Adrenal gland (tissue), 12 donors: ENCODE data around the gene VIT. TPM values are rescaled to one million over a fixed set of nuclear protein-coding genes. Genes with fewer than 3 reads are reported as not detected.

ENCODE experiments used
- DNase-seq, 7 donors: peaks; one replicate each; pipeline ENCODE4 v3.0.0-alpha.2; 2019 to 2020
- H3K27ac ChIP-seq, 5 donors: fragments of 200-600 bp; sonication (generic) in 4 of 5; 1 replicate in 3 of 5; 2 replicates in 2 of 5; pipeline versions ENCODE4 v1.5.1 to v1.8.0; 2016 to 2020; ENCODE audit warnings: mild to moderate bottlenecking in 1 of 5
- H3K27me3 ChIP-seq: fragments of 200-600 bp; 2 replicates; pipeline ENCODE4 v1.8.0; 2021
- H3K36me3 ChIP-seq, 2 donors: fragments of 200-600 bp; replicated peaks in 1 of 2; 1 replicate in 1 of 2; 2 replicates in 1 of 2; pipeline versions ENCODE4 v1.5.1 to v1.8.0; 2018 to 2022
- H3K4me1 ChIP-seq, 2 donors: fragments of 200-600 bp; replicated peaks in 1 of 2; 1 replicate in 1 of 2; 2 replicates in 1 of 2; pipeline versions ENCODE4 v1.5.1 to v1.8.0; 2018 to 2021
- H3K4me3 ChIP-seq, 4 donors: fragments of 200-600 bp; sonication (generic) in 3 of 4; one replicate each; pipeline ENCODE4 v1.5.1; 2016 to 2018
- H3K9me3 ChIP-seq, 3 donors: fragments of 200-600 bp; sonication (generic) in 1 of 3; replicated peaks in 1 of 3; 1 replicate in 2 of 3; 2 replicates in 1 of 3; pipeline versions ENCODE4 v1.5.1 to v1.8.0; 2016 to 2021
- POLR2A ChIP-seq, 2 donors: fragments of 450-650 bp; IDR thresholded peaks; one replicate each; pipeline ENCODE4 v1.6.1; 2017; ENCODE audit warnings: antibody characterized with exemption in 2 of 2, mild to moderate bottlenecking in 2 of 2, moderate library complexity in 1 of 2
- WGBS, 4 donors: extraction: QIAGEN DNeasy Blood & Tissue Kit in 2 of 4; methylation state at CpG; one replicate each; pipeline versions ENCODE4 v1.1.5 to v1.1.7; 2013 to 2017; 5-methylcytosine and 5-hydroxymethylcytosine counted together
- intact Hi-C, 2 donors: fragments of 100-400 bp; cut with DNase I; formaldehyde crosslinking; loops; one replicate each; pipeline versions ENCODE4 v1.14.1 to v1.15.0; 2022 to 2023
- polyA plus RNA-seq, 3 donors: library from polyadenylated mRNA; stranded (reverse); fragments of 200-250 nt in 2 of 3; fragments of 350-450 nt in 1 of 3; fragmentation: Illumina TruSeq in 1 of 3; extraction: RNeasy Lipid Tissue Mini Kit (QIAGEN cat#74804) in 1 of 3; gene quantifications; one replicate each; pipeline ENCODE4 v1.2.3, GENCODE V29; 2013 to 2014
- total RNA-seq, 9 donors: library from RNA; depleted of rRNA in 4 of 9; stranded (reverse); fragments of >200 nt in 4 of 9; fragments of 120-200 nt in 1 of 9; fragmentation: NEBNext Ultra II Directional in 1 of 9; extraction: Animal tissue kit (Norgen Biotek cat#: 25700) in 1 of 9; gene quantifications; one replicate each; pipeline versions ENCODE4 v1.1.0 to v1.2.4, GENCODE V29; 2013 to 2023
- TF ChIP-seq, protein P1 (sequence below), 6 experiments: fragments of 450-650 bp in 4 of 6; fragments of 200-600 bp in 2 of 6; sonication (generic) in 1 of 6; IDR thresholded peaks; 1 replicate in 5 of 6; 2 replicates in 1 of 6; pipeline versions ENCODE4 v1.5.1 to v1.8.0; 2016 to 2021; ENCODE audit warnings: antibody characterized with exemption in 6 of 6, mild to moderate bottlenecking in 2 of 6, moderate library complexity in 1 of 6
- donor health status: healthy with polysubstance abuse.
- donor health status: Bipolar disorder and iron deficiency.
- donor health status: DM: yes; HTN: yes; CAD: no.
- donor health status: DM: no; HTN: no; CAD: no.
- donor health status: DM: no; HTN: no; CAD: no.
- donor health status: DM: yes; HTN: yes; CAD: no.

Gene VIT
- total and polyA plus RNA-seq, 12 donors, result 0.06 to 2.0 (median 0.40) TPM; not detected in 2

DNA sequence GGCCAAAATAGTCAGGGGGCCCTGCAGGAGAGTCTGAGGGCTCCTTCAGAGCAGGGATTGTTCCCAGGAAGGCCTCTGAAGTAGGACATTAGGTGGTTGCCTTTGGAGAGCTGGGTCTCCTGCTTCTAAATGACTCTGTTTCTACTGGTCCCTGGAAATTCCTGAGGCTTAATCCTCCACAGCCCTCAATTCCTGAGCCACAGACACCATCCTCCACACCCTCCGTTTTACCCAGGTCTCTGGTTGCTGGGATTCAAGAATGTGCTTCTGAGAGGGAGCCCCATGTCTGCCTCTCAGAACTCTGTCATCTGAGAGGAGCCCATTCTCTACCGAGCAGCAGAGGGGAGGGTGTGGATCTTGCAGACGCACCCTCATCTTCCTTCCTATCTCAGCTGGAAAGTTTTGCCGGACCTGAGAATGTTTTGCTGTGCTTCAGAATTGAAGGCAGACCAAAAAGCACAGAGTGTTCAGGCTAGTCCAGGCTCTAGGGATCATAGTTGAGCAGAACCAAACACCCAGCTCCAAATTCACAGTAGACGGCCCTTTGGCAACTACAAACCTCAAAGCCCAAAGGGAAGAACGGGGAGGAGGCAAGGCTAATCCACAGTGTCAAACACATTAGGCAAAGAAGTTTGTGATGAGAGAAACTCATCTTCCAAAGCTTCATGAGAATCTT lies 8.1 kb downstream of the VIT start:
- Histone ChIP-seq H3K36me3 (no peaks in the 10 kb centered on the region), H3K27ac (no peak overlapping the region), H3K9me3 (no peaks in the 10 kb centered on the region), H3K4me1 (no peaks in the 10 kb centered on the region), H3K27me3 (no peaks in the 10 kb centered on the region), H3K4me3 (no peak overlapping the region)
- no peak for DNase-seq
- intact Hi-C loops, result no loop called here
- TF ChIP-seq, protein P1, sequence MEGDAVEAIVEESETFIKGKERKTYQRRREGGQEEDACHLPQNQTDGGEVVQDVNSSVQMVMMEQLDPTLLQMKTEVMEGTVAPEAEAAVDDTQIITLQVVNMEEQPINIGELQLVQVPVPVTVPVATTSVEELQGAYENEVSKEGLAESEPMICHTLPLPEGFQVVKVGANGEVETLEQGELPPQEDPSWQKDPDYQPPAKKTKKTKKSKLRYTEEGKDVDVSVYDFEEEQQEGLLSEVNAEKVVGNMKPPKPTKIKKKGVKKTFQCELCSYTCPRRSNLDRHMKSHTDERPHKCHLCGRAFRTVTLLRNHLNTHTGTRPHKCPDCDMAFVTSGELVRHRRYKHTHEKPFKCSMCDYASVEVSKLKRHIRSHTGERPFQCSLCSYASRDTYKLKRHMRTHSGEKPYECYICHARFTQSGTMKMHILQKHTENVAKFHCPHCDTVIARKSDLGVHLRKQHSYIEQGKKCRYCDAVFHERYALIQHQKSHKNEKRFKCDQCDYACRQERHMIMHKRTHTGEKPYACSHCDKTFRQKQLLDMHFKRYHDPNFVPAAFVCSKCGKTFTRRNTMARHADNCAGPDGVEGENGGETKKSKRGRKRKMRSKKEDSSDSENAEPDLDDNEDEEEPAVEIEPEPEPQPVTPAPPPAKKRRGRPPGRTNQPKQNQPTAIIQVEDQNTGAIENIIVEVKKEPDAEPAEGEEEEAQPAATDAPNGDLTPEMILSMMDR (IDR thresholded peaks at IDR 0.05), result no peak
- no peak for TF ChIP-seq POLR2A (IDR thresholded peaks at IDR 0.05)
- 82 to 90% (median 86%) methylated on average over 6 of the region's 6 CpGs for WGBS, 4 donors

DNA sequence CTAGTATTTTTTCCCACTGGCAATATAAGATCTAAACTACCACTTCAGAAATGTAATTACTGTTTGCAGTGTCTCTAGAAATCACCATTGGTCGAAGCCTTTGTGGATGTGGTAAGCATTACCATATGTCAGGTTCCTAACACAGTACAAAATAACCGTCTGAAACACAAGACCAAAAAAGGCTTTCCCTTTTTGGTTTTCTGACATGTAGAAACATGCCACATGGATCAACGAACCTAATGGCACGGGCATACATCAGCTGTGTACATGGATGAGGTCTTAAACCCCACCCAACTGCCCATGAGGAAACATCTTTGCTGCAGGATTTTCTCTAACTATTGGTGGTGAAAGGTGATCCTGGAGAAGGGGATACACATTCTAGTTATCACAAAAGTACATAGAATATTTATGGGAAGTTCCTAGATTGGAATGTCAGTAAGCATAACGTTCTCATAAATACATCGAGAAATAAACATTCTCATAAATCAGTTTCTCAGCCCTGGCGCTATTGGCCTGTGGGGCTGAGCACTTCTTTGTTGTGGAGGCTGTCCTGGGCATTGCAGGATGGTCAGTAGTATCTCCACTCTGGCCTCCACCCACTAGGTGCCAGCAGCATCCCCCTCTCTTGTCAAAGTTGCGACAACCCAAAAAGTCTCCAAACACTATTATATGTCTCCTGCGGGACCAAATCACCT lies 9.0 kb downstream of the VIT start:
- WGBS, 4 donors, result 78 to 87% (median 85%) methylated on average over 9 of the region's 9 CpGs
- H3K36me3 ChIP-seq, result no peaks in the 10 kb centered on the region
- H3K4me1 ChIP-seq, result no peaks in the 10 kb centered on the region
- no peaks in the 10 kb centered on the region for H3K9me3 ChIP-seq
- no peak for TF ChIP-seq POLR2A (IDR thresholded peaks at IDR 0.05)
- TF ChIP-seq, protein P1 (IDR thresholded peaks at IDR 0.05), result no peak
- H3K4me3 ChIP-seq, result no peak overlapping the region
- intact Hi-C loops, result no loop called here
- H3K27me3 ChIP-seq, result no peaks in the 10 kb centered on the region
- DNase-seq, result no peak
- no peak overlapping the region for H3K27ac ChIP-seq

DNA sequence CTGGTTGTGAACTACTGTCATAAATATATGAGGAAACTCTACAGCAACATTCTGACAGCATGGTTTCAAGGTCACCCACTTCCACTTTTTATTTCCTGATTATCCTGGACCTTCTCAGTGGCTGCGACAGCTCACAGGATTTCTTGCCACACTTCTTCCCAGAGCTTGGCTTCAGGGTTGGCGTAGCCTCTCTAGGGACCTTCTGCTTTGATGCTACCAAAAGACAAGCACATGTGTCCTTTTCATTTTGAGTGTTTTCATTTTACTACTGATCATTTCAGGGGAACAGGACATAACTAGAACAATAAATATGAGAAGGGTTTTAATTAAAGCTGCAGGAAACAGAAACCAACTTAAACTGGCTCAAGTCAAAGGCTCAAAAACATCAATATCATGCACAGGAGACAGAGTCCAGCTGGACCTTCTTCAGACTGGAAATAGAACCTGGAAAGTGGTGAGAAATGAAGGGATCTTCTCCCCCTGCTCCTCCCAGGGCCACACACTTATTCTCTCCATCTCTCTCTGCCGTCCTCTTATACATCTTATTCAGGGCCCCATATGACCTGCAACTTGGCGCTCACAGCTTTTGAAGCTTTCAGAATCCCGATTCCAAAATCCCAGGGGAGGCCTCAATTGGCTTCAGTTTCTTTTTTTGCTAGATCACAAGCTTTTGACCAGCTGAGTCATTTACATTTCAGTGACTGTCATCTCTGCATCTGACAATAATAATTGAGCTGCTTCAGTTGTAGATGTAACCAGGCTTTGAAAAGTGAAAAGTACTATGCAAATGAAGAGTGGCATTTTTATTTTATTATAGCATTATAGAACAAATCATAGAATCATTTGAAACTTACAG lies 9.7 kb downstream of the VIT start:
- TF ChIP-seq, protein P1 (IDR thresholded peaks at IDR 0.05), result no peak
- TF ChIP-seq POLR2A (IDR thresholded peaks at IDR 0.05), result no peak
- H3K4me3 ChIP-seq, result no peak overlapping the region
- peaks cover 0 to 2% (median 0%) of the 10 kb centered on the region in 3 donors for H3K9me3 ChIP-seq
- no peaks in the 10 kb centered on the region for H3K4me1 ChIP-seq
- no peaks in the 10 kb centered on the region for H3K27me3 ChIP-seq
- no peaks in the 10 kb centered on the region for H3K36me3 ChIP-seq
- H3K27ac ChIP-seq, result no peak overlapping the region
- intact Hi-C loops, result no loop called here
- DNase-seq, result no peak
- 65 to 75% (median 72%) methylated on average over 5 of the region's 5 CpGs for WGBS, 4 donors

DNA sequence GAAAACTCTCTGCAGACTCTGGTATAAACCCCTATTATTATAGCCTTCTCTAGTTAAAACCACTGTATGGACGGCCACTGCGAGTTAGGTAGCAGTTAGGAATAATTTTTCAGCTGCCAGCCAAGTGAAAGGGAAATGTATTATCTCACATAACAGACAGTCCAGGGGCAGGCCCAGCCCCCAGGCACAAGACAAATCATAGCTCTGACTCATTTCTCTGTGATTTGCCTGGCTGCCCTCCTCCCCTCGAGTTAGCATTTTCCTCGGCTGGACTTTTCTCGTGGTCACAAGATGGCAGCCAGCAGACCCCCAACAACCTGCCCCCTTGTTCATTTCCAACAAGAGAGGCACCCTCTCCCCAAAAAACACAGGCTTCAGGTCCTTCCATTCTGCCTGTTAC lies 10.5 kb downstream of the VIT start:
- H3K36me3 ChIP-seq, result no peaks in the 10 kb centered on the region
- no peak overlapping the region for H3K27ac ChIP-seq
- intact Hi-C loops, result no loop called here
- H3K4me1 ChIP-seq, result no peaks in the 10 kb centered on the region
- no peaks in the 10 kb centered on the region for H3K27me3 ChIP-seq
- H3K4me3 ChIP-seq, result no peak overlapping the region
- no peak for DNase-seq
- peaks cover 0 to 2% (median 0%) of the 10 kb centered on the region in 3 donors for H3K9me3 ChIP-seq
- WGBS, 4 donors, result 68 to 81% (median 74%) methylated on average over 5 of the region's 5 CpGs
- TF ChIP-seq POLR2A (IDR thresholded peaks at IDR 0.05), result no peak
- TF ChIP-seq, protein P1 (IDR thresholded peaks at IDR 0.05), result no peak
